ENCODE measurements around the gene MBD3L5.
"Not testable (repeated sequence)": the region's sequence is repeated elsewhere in the genome, so short reads cannot be mapped to it uniquely, and the experiment has no call there.

MBD3L5 gene

GRCh38 chr19:7030278-7030677 is at the start of gene MBD3L5:
Gene MBD3L5 (plus strand): TSS chr19:7030578. CDS start chr19:7030612, 34 bp downstream.
- FAIRE-seq; DNase-seq (ENCODE audit: low spot score): not testable (repeated sequence)

- no peak for FAIRE-seq
- DNase-seq (ENCODE audit: low spot score), result no peak
Measured at GRCh38 chr19:6983448-6983847, 46.9 kb upstream of the MBD3L5 start.

- DNase-seq (ENCODE audit: low spot score) (no peak), FAIRE-seq (no peak)
Measured at GRCh38 chr19:6987850-6988249, 42.5 kb upstream of the MBD3L5 start.

GRCh38 chr19:6988257-6988656 is 42.1 kb upstream of the MBD3L5 start:
- FAIRE-seq, result no peak
- DNase-seq (ENCODE audit: low spot score), result no peak

- FAIRE-seq (no peak), DNase-seq (ENCODE audit: low spot score) (no peak)
Measured at GRCh38 chr19:6995054-6995453, 35.3 kb upstream of the MBD3L5 start.

GRCh38 chr19:6996810-6997209 is 33.6 kb upstream of the MBD3L5 start:
- FAIRE-seq, result no peak
- DNase-seq (ENCODE audit: low spot score), result no peak

GRCh38 chr19:6997679-6998445 is 32.5 kb upstream of the MBD3L5 start:
- no peak for DNase-seq (ENCODE audit: low spot score)
- no peak for FAIRE-seq

GRCh38 chr19:6999933-7000332 is 30.4 kb upstream of the MBD3L5 start:
- DNase-seq (ENCODE audit: low spot score), result peak; percentile 2
- FAIRE-seq, result no peak

- DNase-seq (ENCODE audit: low spot score) (no peak), FAIRE-seq (no peak)
Measured at GRCh38 chr19:7000333-7000732, 30.0 kb upstream of the MBD3L5 start.

GRCh38 chr19:7000816-7001215 is 29.6 kb upstream of the MBD3L5 start:
- FAIRE-seq, result no peak
- no peak for DNase-seq (ENCODE audit: low spot score)

GRCh38 chr19:7004313-7004931 is 26.0 kb upstream of the MBD3L5 start:
- peak; percentile 1 for DNase-seq (ENCODE audit: low spot score)

GRCh38 chr19:7006135-7006704 is 24.2 kb upstream of the MBD3L5 start:
- DNase-seq (ENCODE audit: low spot score) (peak; percentile 1), FAIRE-seq (no peak)

More at GRCh38 chr19:7004313-7004931, 26.0 kb upstream of the MBD3L5 start:
- no peak for FAIRE-seq

- DNase-seq (ENCODE audit: low spot score) (peak; percentile 1), FAIRE-seq (no peak)
Measured at GRCh38 chr19:7007859-7008258, 22.5 kb upstream of the MBD3L5 start.

GRCh38 chr19:7010722-7011593 is 19.4 kb upstream of the MBD3L5 start:
- FAIRE-seq (no peak), DNase-seq (ENCODE audit: low spot score) (no peak)

- FAIRE-seq (no peak), DNase-seq (ENCODE audit: low spot score) (peak; percentile 37)
Measured at GRCh38 chr19:7013678-7014077, 16.7 kb upstream of the MBD3L5 start.

- FAIRE-seq, result no peak
- DNase-seq (ENCODE audit: low spot score), result no peak
Measured at GRCh38 chr19:7018828-7019227, 11.6 kb upstream of the MBD3L5 start.

GRCh38 chr19:7021331-7021730 is 9.0 kb upstream of the MBD3L5 start, which contains the start of gene MBD3L2B:
Gene MBD3L2B (minus strand): TSS chr19:7021431. CDS start chr19:7021397, 34 bp downstream.
- DNase-seq (ENCODE audit: low spot score); FAIRE-seq: not testable (repeated sequence)

- DNase-seq (ENCODE audit: low spot score), result not testable (repeated sequence)
Measured at GRCh38 chr19:7028790-7029189, 1.6 kb upstream of the MBD3L5 start.

GRCh38 chr19:7040079-7040478 is 9.7 kb downstream of the MBD3L5 start, which contains the start of gene MBD3L4:
Gene MBD3L4 (minus strand): TSS chr19:7040179. CDS start chr19:7040144, 35 bp downstream.
- FAIRE-seq; DNase-seq (ENCODE audit: low spot score): not testable (repeated sequence)

More at GRCh38 chr19:7028790-7029189, 1.6 kb upstream of the MBD3L5 start:
- FAIRE-seq, result not testable (repeated sequence)

- DNase-seq (ENCODE audit: low spot score); FAIRE-seq: not testable (repeated sequence)
Measured at GRCh38 chr19:7041563-7041962, 11.2 kb downstream of the MBD3L5 start.

- FAIRE-seq; DNase-seq (ENCODE audit: low spot score): not testable (repeated sequence)
Measured at GRCh38 chr19:7049021-7049420, 18.6 kb downstream of the MBD3L5 start, which contains the start of gene MBD3L2. Gene MBD3L2 (plus strand): TSS chr19:7049321. CDS start chr19:7049374, 53 bp downstream.

Measured in RCC 7860 (cell line).